Measurements from ENCODE around the gene MRPL58. TPM values are rescaled to one million over a fixed set of nuclear protein-coding genes. Genes with fewer than 3 reads are reported as not detected.

Gene MRPL58
- total and polyA plus RNA-seq, 2 experiments from 2014 or later: 38.0 to 66.7 TPM

GRCh38 chr17:74964988-74965622 lies 47.4 kb upstream of the MRPL58 start:
- Histone ChIP-seq H3K27ac (ENCODE audit: low read depth) (no peak overlapping the region), H3K27me3 (ENCODE audit: insufficient read depth) (no peaks in the 10 kb centered on the region), H3K79me2 (replicated peaks; ENCODE audit: insufficient read depth) (no peaks in the 10 kb centered on the region), H2AFZ (no peak overlapping the region), H4K20me1 (replicated peaks; ENCODE audit: insufficient read depth) (no peaks in the 10 kb centered on the region), H3F3A (replicated peaks; ENCODE audit: low read depth) (no peaks in the 10 kb centered on the region), H3K9me2 (ENCODE audit: insufficient read depth) (no peaks in the 10 kb centered on the region), H3K4me3 (no peak overlapping the region), H3K36me3 (ENCODE audit: insufficient read depth) (no peaks in the 10 kb centered on the region), H3K4me1 (ENCODE audit: insufficient read depth) (peaks cover 7% of the 10 kb centered on the region; the same call in 1 of the 2 replicates), H3K4me2 (no peak overlapping the region)
- ATAC-seq (no peak), DNase-seq (ENCODE audit: low spot score) (no peak)
- TF ChIP-seq CTCF (conservative IDR thresholded peaks at IDR 0.05; ENCODE audit: low read depth in 2 of 2): no peak
- no peak for TF ChIP-seq ZNF114 (CRISPR knock-in tag; IDR thresholded peaks at IDR 0.05)
- TF ChIP-seq NANOG (IDR thresholded peaks at IDR 0.05; ENCODE audit: borderline replicate concordance): no peak
- no peak for TF ChIP-seq EZH2phosphoT487 (IDR thresholded peaks at IDR 0.05; ENCODE audit: unreplicated experiment)
- no peak for TF ChIP-seq CREB1 (CRISPR knock-in tag; IDR thresholded peaks at IDR 0.05; ENCODE audit: low read depth)
- no peak for TF ChIP-seq ZNF331 (CRISPR knock-in tag; IDR thresholded peaks at IDR 0.05; ENCODE audit: low read depth)
- TF ChIP-seq POLR2AphosphoS5 (IDR thresholded peaks at IDR 0.05; ENCODE audit: low read depth): no peak
- no peak for TF ChIP-seq EZH2 (IDR thresholded peaks at IDR 0.05; ENCODE audit: low read depth, unreplicated experiment)
- TF ChIP-seq JUNB (IDR thresholded peaks at IDR 0.05; ENCODE audit: unreplicated experiment): no peak
- no peak for TF ChIP-seq STAT1 (IDR thresholded peaks at IDR 0.05; ENCODE audit: unreplicated experiment)
- no peak for TF ChIP-seq REST (IDR thresholded peaks at IDR 0.05; ENCODE audit: unreplicated experiment)
- TF ChIP-seq ETS1 (IDR thresholded peaks at IDR 0.05): no peak
- no peak for TF ChIP-seq ZNF462 (CRISPR knock-in tag; IDR thresholded peaks at IDR 0.05)
- H3K9me3 Mint-ChIP-seq: no peaks in the 10 kb centered on the region; the same call in 2 of the 3 replicates
- H3K27me3 Mint-ChIP-seq (ENCODE audit: insufficient read depth, low read depth, poor library complexity): peaks cover 14% of the 10 kb centered on the region
- H3K36me3 Mint-ChIP-seq (ENCODE audit: low read depth): no peaks in the 10 kb centered on the region; the same call in 2 of the 3 replicates
- H3K27ac Mint-ChIP-seq: no peak overlapping the region; the same call in 1 of the 2 replicates
- no peak overlapping the region; the same call in 2 of the 3 replicates for H3K4me3 Mint-ChIP-seq
- peaks cover 10% of the 10 kb centered on the region for H3K4me1 Mint-ChIP-seq
